IPS DF 4.7 (cell line): ENCODE measurements around the gene ZFYVE27.

Source experiments
- DNase-seq: peaks from one replicate; pipeline ENCODE4 v3.0.0-alpha.2; 2013; ENCODE audit warnings: low spot score; ENCODE audit errors: extremely low read depth

ZFYVE27 gene

DNA sequence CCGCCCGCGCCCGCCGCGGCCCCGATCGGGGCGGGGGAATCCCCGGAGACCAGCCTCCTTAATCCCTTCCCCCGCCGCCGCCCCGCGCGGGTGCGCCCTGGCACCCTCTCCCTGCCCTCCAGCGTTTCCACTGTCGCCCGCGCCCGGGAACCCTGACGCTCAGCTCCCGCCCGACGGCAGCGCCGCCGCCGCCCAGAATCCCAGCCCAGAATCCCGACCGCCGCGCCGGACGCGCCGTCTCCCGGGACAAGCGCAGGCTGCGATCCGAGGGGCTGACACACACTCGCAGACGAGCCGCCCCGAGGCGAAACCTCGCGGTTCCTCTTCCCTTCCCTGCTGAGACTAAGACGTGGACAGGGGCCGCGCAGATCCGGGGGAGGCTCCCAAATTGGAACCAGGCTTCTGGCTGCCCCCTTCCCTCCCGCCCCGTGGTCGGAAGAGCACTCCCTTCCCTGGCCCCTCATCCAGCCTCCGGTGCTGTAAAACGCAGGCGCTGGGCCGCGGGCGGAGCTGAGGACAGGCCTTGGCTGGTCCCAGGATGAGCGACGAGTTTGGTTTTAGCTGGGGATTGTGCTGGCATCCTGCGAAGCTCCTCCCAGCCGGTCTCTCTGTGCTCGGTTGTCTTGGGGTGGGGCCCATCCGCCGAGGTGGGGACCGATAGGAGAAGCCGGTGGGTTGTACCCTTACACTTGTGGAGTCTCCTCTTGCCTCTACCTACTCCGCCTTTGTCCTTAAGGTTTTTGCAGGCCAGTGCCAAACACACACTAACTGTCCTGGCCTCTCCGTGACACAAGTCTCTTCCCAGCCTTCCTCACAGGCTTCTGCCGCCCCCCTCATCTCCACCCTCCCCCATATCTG lies 22.3 kb upstream of the ZFYVE27 start:
- DNase-seq: no peak

DNA sequence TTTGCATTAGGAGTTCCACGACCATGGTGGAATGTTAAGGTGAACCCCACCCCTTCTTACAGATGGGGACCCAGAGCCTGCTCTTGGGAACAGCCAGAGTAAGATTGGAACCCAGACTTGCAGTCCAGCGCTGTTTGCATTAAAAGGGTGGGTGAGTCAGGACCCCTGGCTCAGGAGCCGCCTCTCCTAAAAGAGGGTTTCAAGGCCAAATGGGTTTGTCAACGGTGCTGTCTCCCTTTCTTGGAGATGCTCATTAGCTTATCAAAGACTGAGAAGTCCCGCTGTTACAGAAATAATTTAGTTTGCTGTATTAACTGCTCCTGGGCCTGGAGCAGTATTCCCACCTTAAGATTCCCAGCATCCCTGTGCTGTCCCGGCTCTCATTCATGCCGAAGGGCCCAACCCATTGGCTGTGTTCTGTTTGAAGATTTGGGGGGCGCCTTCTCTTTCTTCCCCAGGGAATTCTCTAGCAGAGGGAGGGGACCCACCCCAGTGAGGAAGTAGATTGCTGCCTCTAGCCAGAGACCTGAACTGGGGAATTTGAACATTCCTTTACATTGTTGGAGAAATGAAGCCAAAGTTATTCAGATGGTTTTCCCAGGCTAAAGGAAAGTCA lies 21.6 kb upstream of the ZFYVE27 start:
- no peak for DNase-seq

DNA sequence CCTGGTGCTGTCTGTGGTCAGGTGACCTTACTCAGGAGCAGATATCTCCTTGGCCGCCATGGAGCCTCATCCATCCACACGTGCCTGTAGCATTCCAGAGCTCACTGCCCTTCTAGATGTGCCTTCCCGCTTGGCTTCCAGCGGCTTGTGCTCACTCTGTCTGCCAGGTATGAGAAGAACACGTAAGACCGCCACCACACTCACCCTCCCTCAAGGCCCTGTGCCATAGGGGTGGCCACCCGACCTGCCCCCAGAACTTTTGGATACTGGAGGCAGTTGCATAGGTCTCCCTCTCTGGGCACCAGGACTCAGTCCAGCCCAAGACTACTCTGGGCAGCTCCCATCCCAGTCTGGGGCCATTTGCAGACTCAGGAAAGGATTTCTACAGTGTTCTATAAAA lies 19.3 kb upstream of the ZFYVE27 start:
- no peak for DNase-seq

DNA sequence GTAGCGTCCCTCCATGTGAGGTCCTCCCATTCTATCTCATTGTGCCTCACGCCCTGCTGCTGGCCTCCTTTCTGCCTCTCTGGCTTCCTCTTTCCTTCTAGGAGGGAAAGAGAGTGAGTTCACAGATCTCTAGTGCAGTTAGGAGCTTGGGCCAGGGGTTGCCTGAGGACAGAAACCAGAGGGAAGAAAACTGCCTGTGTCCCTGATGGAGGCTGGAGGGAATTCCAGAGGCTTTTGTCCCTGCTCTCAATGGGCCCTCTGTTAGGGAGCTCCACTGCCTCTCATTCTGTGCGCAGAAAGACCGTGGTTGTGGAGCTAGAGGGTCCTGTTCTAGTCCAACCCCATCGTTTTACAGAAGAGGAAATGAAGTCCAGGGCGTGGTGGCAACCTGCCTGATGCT lies 18.8 kb upstream of the ZFYVE27 start:
- no peak for DNase-seq

DNA sequence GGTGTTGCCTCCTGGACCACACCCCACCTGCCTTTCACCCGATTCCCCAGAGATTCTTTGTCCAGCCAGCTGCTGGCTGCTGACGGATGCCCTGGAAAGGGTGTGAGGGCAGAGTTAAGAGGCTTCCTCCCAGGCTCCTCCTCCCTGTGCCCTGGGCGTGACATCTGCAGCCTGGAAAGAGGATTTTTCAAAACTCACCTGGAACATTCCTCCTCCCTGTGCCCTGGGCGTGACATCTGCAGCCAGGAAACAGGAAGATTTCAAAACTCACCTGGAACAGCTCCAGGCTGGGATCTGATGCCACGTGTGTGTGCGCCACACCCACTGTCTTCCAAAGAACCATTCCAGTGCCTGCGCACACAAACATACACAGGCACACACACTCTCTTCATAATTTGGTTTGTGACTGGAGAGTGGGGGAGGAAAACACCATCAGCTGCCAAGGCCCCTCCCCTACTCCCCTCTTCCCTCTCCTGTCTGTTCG lies 18.2 kb upstream of the ZFYVE27 start:
- no peak for DNase-seq

DNA sequence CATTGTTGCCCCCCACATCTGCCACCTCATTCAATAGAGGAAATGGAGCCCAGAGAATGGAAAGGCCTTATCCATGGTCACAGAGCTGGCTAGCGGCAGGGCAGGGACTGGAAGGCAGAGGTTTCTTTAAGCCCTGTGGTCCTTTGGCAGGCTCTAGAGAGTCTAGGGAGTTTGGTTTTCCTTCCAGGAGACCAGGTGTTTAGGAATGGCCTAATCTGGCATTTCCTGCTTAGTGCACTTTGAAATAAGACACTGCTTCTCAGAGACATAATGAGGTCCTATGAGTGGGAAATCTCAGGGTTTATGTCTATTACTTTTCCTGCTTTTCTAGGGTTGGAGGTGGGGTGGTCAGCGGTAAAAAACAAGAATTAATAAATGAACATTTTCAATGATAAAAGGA lies 17.3 kb upstream of the ZFYVE27 start:
- DNase-seq: no peak

DNA sequence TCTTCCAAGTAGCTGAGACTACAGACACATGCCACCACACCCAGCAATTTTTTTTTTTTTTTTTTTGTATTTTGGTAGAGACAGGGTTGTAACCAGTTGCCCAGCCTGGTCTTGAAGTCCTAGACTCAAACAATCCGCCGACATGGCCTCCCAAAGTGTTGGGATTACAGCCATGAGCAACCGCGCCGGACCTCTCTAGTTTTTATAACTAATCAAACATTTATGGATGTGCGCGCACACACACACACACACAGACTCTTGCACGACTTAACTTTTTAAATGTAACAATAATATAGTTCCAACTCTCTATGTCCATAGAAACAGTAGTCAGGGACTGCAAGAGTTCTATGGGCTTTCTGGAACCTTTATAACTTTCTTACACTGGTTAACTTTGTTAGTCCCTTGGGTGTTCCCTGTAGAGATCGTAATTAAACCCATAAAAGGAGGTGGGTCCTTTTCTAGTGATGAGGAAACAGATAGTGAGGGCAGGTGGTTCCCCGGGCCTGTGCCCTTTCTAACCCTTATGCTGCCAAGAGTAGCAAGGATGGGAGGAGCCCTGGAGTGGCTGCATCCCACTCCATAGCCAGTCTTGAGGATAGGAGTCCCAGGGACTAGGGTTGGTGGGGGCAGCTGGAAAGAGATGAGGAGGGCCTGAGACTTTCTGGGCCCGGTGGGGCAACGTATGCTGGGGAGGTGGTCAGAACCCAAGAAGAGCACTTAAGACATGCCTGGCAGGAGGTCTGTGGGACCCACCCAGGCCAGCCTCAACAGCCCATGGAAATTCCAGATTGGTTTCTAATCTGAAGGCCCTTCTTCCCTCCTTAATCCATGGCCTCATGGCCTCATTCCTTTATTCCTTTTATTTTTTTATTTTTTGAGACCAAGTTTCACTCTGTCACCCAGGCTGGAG lies 14.8 kb upstream of the ZFYVE27 start:
- DNase-seq: no peak

DNA sequence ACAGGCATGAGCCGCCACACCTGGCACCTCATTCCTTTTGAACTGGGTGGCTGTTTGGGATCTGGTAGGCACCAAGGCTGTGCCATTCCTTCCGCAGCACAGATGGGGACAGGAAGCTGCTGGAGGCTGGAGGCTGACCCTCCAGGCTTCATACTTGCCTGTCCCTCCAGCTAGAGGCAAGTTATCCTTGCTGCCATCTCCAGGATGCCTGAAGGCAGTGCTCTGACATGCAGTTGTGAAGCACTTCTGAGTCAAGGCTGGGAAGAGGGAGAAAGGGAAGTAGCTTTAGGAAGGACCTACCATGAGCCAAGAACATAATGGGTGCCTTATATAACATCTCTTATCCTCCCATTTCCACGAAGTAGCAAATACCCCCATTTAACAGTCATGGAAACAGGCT lies 13.9 kb upstream of the ZFYVE27 start:
- DNase-seq: no peak

DNA sequence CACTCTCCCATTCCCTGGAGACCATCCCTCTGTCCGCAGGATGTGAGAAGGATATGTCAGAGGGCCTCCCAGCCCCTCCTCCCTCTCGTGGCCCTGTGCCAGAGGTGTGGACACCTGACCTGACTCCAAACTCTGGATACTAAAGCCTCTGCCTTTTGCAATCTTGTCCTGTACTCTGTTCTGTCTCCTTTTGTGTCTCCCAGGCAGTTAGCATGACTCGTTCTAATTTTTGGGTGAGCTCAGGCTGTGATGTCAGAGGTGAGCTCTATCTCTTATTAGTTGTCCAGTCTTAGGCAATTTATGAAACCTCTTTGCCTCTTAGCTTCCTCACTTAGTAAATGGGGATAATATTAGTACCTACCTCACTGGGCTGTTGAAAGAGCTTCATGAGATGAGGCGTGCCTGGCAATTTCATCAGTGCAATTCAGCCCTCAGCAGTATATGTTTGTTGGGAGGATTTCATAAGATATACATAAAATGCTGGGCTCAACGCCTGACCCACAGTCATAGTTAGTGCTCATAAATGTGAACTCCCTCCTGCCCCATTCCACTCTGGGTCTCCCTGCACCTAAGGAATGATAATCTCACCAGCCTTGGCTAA lies 12.5 kb upstream of the ZFYVE27 start:
- no peak for DNase-seq

DNA sequence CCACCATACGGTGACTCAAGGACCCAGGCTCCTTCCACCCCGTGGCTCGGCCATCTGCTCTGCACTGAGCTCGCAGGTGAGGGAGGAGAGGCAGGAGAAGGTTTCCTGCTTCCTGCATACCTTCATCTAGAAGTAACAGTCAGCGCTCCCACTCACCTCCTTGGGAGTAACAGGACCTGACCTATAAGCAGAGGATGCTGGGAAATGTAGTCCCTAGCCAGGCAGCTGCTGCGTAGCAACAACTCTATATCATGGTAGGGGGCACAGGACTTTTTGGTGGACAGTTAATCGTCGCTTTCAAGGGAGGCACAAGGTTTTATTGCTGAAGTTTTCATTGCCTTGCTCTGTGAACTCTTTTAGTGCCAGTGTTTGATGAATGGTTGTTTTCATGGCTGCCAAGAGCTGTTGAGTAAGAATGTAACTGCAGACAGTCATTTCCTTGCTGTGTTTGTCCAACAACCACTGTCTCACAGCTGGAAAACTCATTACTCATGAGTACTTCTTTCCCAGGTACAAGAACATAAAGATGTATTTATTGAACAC lies 10.2 kb upstream of the ZFYVE27 start:
- no peak for DNase-seq

DNA sequence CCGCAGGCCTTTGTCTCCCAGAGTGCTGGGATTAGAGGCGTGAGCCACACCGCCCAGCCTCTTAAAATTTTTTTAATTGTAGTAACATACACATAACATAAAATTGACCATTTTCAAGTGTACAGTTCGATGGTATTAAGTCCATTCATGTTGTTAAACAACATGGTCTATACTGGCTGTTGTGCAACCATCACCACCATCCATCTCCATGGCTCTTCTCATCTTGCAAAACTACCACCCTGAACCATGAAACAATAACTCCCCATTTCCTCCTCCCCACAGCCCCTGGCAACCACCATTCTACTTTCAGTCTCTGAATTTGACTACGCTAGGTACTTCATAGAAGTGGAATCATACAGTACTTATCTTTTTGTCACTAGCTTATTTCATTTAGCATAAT lies 7.9 kb upstream of the ZFYVE27 start:
- DNase-seq: no peak

DNA sequence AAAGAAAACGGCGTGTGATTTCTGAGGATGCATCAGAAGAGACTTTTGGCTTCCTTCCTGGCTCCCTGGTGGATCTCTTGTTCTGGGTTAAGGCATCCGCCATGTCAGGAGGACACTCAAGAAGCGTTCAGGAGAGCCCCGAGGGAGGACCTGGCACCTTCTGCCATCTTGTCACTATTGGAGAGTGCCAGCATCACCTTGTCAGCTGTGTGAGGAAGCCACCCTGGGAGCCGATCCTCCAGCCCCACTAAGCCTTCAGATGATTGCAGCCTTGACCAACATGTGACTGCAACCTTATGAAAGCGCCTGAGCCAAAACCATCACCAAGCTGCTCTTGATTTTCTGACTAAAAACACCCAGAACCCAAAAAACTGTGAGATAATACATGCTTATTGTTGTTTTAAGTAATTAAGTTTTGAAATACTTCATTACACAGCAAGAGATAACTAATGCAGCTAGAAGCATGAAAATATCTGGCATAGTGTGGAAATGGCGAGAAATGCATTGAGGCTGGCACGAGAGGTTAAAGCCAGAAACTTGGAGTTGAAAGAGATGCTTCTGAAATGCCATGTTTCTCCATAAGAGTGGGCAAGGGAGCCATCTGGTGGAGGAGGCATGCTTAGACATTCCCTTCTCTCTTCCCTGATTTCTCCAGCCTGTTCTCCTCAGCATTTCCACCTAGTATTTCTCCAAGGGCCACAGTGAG lies 5.4 kb upstream of the ZFYVE27 start:
- DNase-seq: no peak

DNA sequence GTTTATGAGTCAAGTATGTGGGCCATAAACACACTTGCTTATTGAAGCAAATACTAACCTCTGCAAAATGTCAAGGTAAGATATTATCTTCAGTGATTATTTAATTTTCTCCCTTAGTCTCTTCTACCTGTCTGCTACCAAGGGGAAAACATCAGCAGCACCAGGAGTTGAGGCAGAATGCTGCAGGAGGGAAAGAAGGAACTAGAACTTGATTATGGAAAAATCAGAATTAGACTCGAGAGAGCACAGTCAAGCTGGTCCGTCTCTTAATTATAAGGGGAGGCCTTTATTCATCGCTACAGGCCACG lies 4.9 kb upstream of the ZFYVE27 start:
- DNase-seq: no peak

DNA sequence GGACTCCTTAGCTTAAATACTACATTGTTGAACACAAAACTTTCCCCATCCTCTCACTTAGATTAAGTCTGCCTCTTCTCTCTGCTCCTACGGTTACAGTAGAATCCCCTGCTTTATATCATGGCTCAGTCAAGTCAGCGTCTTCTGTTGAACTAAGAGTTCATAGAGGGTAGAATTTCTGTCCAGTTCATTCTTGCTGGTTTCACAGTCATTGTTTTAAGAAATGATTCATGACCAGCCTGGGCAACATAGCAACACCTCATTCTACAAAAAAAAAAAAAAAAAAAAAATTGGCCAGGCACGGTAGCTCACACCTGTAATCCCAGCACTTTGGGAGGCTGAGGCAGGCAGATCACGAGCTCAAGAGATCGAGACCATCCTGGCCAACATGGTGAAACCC lies 3.7 kb upstream of the ZFYVE27 start:
- DNase-seq: no peak

DNA sequence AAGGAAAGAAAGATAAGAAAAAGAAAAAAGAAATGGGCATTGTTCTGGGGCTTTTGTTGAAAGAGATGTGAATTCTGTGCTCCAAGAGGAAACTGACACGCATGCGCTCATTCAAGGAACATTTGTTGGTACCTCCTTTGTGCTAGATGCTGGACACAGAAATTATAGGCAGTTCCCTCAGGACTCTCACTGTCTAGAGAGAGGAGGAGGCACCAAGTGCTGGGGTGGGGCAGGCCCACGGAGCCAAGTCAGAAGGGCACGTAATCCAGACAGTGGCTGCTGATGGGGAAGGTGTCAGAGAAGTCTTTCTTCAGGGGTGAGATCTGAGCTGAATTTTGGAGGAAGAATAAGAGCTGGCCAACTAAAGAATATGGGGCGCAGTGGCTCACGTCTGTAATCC lies 2.9 kb upstream of the ZFYVE27 start:
- DNase-seq: no peak

DNA sequence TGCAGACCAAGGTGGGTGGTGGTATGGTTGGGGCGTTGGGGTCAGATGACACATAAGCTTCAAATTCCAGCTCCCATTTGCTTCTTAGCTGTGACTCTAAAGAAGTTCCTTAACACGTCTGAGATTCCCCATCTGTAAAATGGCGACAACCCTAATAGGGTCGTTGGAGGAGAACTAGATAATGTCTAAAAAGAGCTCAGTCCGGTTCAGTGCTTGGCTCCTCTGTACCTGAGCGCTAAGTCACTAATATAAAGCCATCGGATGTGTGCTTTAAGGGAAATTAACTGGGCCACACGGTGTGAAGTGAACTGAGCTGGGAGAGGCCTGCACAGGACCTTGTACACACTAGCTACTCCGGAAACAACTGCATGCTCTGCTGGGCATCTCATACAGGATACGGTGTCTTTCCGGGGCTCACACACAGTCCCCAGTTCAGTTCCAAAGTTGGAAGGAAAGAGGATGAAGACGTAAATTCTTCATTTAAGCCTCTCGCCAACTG lies 476 bp upstream of the ZFYVE27 start:
- DNase-seq: no peak

DNA sequence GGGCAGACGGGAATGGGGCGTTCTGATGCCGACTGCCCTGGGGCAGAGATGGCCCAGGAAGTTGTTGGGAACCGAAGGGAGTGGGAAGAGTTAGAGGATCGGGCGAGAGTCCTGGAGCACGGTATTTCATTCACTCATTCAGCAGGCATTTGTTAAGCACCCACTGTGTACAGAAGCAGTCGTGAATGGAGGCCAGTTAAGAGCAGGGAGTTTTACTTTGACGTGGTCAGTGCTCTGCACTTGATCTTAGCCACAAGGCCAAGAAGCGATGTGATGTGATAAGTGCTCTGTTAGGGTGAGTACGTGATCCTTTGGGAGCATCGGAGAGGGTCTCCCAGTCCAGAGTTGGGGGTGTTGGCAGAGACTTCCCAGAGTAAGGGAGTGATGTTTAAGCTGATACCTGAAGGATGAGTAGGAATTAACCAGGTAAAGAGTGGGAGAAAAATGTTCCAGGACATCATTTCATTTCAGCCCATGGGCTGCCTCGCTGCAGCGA lies 890 bp downstream of the ZFYVE27 start:
- DNase-seq: no peak

DNA sequence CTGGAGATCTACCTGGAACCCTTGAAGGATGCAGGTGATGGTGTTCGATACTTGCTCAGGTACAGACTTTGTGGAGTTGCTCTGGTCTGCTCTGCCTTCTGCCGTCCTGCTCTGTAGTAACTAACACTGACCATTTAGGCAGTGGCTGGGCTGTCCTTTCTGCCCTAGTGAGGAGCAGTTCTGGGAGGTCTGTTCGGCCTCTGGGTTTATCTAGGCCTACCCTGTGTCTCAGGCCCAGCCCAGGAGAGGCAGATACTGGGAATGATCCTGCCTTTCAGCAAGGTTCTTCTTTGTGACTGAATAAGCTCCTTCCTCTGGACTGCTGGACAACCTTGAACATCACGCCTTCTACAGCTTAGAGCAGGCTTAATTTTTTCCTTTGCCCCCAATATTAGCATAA lies 1.7 kb downstream of the ZFYVE27 start:
- DNase-seq: no peak

DNA sequence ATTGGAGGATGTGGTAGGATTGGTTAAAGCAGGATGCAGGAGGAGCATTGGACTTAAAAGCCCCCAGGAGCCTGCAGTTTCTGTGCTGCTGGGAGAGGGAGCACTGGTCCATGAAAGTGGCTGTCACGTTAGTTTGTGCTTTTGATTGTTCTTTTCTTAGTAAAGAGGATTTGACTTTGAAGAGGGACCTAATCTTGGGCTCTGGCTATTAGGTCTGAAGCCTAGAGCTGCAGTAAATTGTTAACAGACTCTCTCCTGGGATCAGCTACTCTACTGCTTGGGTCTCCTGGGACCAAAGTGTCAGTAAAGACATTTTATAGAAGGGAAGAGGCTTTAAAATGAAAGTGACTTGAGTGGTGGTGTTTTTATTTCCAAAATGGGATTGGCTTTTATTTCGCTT lies 3.7 kb downstream of the ZFYVE27 start:
- DNase-seq: no peak

DNA sequence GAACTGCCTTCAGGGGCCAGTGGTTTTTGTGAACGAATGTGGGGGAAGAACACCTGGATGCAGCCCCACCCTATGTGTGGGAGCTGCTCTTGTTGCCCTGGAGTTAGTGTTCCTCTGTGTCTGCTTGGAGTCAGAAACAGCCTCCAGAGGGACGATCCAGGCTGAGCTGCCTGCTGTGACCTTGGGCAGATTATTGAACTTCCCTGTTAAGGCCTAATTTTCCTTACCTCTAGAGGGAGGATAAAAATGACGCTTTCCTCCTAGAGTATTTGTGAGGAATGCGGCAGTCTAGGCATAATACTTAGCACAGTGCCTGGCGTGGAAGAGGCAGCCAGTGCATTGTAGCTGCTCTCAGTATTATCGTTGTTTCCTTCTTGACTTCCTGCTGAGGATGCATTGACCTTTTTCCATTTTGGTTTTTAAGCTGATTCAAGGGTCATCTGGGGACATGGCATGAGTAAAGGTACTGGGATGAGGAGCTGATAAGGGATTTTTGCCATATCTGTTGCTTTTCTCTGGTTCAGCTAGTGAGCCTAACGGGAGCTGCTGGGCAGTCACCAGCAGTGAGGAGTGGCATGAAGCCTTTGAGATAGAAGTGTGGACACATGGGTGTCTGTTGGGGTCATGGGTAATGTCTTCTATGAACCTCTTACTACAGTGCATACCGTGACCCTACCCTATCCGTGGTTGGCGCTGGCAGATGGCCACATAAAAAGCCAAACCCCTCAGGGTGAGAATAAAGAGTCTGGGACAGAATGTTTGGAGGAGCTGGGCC lies 6.4 kb downstream of the ZFYVE27 start:
- no peak for DNase-seq
